ENCODE data around the gene TUBD1.

TUBD1 gene

DNA sequence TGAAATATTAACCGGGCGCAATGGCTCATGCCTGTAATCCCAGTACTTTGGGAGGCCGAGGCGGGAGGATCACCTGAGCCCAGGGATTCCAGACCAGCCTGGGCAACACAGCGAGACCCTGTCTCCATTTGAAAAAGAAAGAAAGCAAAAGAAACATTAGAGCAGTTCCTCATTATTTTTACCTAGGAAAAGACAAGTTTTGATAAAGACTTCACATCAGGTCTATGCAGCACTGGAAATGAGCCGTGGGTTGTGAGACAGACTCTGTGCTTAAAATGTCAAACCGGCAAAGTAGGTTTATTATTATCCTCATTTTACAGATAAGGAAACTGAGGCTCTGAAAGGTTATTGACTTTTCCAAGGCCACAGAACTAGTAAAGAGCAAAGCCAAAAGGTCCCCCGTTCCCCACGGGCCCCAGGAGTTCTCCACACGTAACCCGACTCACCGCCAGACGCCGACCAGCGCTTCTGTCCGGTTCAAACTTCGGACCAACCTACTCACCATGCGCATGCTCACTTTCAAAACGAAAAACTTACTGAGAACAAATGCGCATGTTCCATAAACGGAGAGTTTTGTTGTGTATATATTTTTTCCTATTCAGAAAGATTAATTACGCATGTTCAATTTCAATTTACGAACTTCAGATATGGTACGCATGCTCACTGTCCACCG, 356 bp downstream of the TUBD1 start:
- no peak for TF ChIP-seq CTCF (IDR thresholded peaks at IDR 0.05; ENCODE audit: borderline replicate concordance, control extremely low read depth, extremely low read depth, insufficient read depth, missing control alignments)
- in situ Hi-C loops (cut with MboI; ENCODE audit: low sequenced_read_pairs, unreplicated experiment), result no loop called here
- DNase-seq (ENCODE audit: low spot score), result no peak

DNA sequence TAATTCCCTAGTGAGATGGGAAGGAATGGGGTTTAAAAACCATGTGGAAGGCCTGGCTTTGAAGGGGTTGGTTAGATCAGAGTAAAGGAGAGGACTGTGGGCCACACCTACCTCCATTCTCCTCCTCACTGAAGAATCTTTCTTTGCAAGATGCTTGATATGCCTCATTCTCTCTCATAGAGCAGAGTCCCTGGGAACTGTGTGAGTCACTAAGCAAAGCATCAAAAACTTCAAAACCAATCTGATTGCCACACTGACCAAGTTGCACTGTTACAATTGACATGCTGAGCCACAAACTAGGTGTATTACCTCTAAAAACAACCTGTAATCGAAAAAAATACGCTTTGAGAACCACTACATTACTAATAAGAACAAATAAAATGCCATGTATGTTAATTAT, 2.0 kb downstream of the TUBD1 start:
- in situ Hi-C loops (cut with MboI; ENCODE audit: low sequenced_read_pairs, unreplicated experiment), result no loop called here
- DNase-seq (ENCODE audit: low spot score), result no peak

DNA sequence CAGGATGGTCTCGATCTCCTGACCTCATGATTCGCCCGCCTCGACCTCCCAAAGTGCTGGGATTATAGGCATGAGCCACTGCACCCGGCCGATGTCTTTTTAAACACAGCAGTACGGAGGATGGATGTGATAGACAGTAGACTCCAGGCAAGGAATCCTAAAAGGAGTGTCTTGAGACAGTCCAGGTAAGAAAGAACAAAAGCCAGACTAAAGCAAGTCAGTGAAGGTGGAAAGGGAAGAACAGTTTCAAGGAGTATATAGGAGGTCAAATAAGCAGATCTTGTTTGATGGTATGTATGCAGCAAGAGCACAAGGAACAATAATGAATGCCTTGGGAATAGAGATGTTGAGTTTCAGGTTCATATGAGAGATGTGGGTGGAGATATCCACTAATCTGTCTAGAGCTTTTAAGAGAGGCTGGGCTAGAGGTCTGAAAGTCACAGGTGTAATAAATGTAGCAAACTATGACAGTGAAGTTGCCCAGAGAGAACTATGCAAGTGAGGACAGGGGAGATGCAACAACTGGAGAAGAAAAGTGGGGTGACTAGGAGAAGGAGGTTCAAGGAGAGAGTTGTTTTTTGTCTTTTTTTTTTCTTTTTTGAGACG, 4.5 kb downstream of the TUBD1 start:
- no peak for DNase-seq (ENCODE audit: low spot score)
- no peak for TF ChIP-seq CTCF (IDR thresholded peaks at IDR 0.05; ENCODE audit: borderline replicate concordance, control extremely low read depth, extremely low read depth, insufficient read depth, missing control alignments)
- in situ Hi-C loops (cut with MboI; ENCODE audit: low sequenced_read_pairs, unreplicated experiment), result no loop called here

More for the DNA sequence above, 2.0 kb downstream of the TUBD1 start:
- no peak for TF ChIP-seq CTCF (IDR thresholded peaks at IDR 0.05; ENCODE audit: borderline replicate concordance, control extremely low read depth, extremely low read depth, insufficient read depth, missing control alignments)

- in situ Hi-C loops (cut with MboI; ENCODE audit: low sequenced_read_pairs, unreplicated experiment), result no loop called here
- TF ChIP-seq CTCF (IDR thresholded peaks at IDR 0.05; ENCODE audit: borderline replicate concordance, control extremely low read depth, extremely low read depth, insufficient read depth, missing control alignments), result no peak
Observed at GRCh38 chr17:59884861-59885260, 7.9 kb downstream of the TUBD1 start.

DNA sequence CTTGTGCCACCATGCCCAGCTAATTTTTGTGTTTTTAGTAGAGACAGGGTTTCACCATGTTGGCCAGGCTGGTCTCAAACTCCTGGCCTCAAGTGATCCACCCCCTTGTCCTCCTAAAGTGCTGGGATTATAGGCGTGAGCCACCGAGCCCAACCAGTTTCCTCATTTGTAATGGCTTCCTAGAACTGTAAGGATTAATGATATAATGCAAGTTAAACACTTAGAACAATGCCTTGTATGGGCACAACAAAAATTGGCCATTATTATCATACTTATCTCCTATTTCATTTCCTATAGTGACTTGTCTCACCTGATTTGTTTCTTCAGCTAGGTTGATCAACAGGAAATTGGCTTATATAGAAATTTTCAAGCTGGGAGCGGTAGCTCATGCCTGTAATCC, 14.1 kb downstream of the TUBD1 start:
- in situ Hi-C loops (cut with MboI; ENCODE audit: low sequenced_read_pairs, unreplicated experiment), result no loop called here
- no peak for TF ChIP-seq CTCF (IDR thresholded peaks at IDR 0.05; ENCODE audit: borderline replicate concordance, control extremely low read depth, extremely low read depth, insufficient read depth, missing control alignments)
- no peak for DNase-seq (ENCODE audit: low spot score)

More at GRCh38 chr17:59884861-59885260, 7.9 kb downstream of the TUBD1 start:
- DNase-seq (ENCODE audit: low spot score), result no peak

- no peak for TF ChIP-seq CTCF (IDR thresholded peaks at IDR 0.05; ENCODE audit: borderline replicate concordance, control extremely low read depth, extremely low read depth, insufficient read depth, missing control alignments)
- in situ Hi-C loops (cut with MboI; ENCODE audit: low sequenced_read_pairs, unreplicated experiment), result no loop called here
- DNase-seq (ENCODE audit: low spot score), result no peak
Observed at GRCh38 chr17:59877965-59878364, 14.8 kb downstream of the TUBD1 start.
